SH-SY5Y (cell line): Measurements from ENCODE around the gene RARRES2.

Source experiments
- GATA2 ChIP-seq: IDR thresholded peaks from 2 replicates; pipeline ENCODE4 v1.6.1; 2011; ENCODE audit warnings: mild to moderate bottlenecking, low read depth, low read length
- GATA3 ChIP-seq: IDR thresholded peaks from 2 replicates; pipeline ENCODE4 v1.6.1; 2011; ENCODE audit warnings: low read depth, mild to moderate bottlenecking, low read length, moderate library complexity

DNA sequence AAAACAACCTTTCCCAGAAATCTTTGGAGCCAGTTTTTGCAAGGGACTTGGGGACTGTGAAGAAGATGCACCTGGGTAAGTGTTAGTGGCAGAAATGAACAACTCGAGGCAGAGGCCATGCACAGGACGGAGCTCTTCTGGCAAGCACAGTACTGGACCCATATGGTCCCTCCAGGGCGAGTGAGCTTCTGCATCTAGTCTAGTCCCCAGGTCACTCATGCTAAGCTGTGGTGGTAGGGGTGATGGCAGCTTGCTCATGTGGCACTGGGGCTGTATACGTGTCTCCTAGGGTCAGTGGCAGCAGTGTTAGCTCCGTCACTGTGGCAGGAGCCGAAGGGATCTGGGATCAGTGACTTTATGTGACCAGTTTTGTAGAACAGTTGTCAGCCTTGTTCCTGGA, 27.6 kb downstream of the RARRES2 start:
- no peak for TF ChIP-seq GATA2
- TF ChIP-seq GATA3, result no peak
